AG09309 (cell line): Measurements from ENCODE around the gene DCXR.

Experiments
- DNase-seq: peaks from one replicate; pipeline ENCODE4 v3.0.0-alpha.2; 2010; ENCODE audit warnings: low read depth
- H3K4me3 ChIP-seq: 2 replicates; pipeline ENCODE4 v1.5.1; 2011; ENCODE audit warnings: mild to moderate bottlenecking, low read depth, low read length, moderate library complexity; ENCODE audit not compliant: control insufficient read depth
- CTCF ChIP-seq: IDR thresholded peaks from 2 replicates; pipeline ENCODE4 v1.5.1; 2011; ENCODE audit warnings: mild to moderate bottlenecking, low read depth, low read length, inconsistent platforms; ENCODE audit not compliant: insufficient read depth, control insufficient read depth; ENCODE audit errors: missing control alignments

DCXR gene

GRCh38 chr17:82000803-82001570 is 36.5 kb downstream of the DCXR start:
- H3K4me3 ChIP-seq, result no peak overlapping the region
- TF ChIP-seq CTCF, result no peak
- no peak for DNase-seq

- H3K4me3 ChIP-seq, result no peak overlapping the region
- DNase-seq, result no peak
- TF ChIP-seq CTCF, result no peak
Observed at GRCh38 chr17:81999976-82000802, 37.3 kb downstream of the DCXR start.

- no peak for TF ChIP-seq CTCF
- no peak for DNase-seq
- H3K4me3 ChIP-seq, result no peak overlapping the region
Observed at GRCh38 chr17:81999587-81999975, 37.9 kb downstream of the DCXR start.

GRCh38 chr17:81998691-81999438 is 38.6 kb downstream of the DCXR start:
- DNase-seq, result no peak
- no peak for TF ChIP-seq CTCF
- no peak overlapping the region for H3K4me3 ChIP-seq

GRCh38 chr17:81998212-81998611 is 39.3 kb downstream of the DCXR start:
- DNase-seq, result no peak

More at GRCh38 chr17:81998212-81998611, 39.3 kb downstream of the DCXR start:
- H3K4me3 ChIP-seq, result no peak overlapping the region
- no peak for TF ChIP-seq CTCF
